ENCODE results near the gene CHD2.

Gene CHD2

DNA sequence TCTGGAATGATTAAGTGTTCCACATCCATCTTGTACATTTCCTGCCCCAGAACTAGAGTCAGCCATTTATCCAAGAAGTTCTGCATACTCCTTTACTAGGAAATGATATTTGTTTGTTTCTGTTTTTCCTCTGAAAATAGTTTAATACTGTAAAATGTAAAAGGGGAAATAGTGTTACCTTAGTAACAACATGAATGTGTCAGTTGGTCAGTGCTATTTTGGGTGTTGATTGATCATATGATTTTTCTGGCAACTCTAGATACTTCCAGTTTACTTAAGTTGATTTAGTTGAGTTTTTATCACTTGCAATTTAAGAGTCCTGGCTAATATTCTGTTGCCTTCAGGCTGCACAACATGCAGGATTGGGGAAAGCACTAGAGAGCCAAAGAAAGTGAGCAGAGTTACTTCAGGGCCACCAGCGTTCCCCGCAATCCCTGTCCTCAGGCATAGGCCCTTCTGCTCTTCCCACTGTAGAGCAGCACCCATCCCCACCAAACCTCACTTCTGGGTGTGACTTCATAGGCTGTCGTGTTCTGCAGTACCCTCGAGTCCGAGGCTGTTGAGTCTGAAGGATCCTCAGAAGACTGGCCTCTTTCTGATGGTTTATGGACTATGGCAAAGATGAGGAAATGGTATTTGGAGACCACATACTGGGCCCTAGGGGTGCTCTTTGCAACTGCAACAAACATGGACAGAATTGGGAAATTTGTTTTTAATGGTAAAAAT, 69.0 kb downstream of the CHD2 start:
- DNase-seq (ENCODE audit: low spot score in 2 of 2) (no peak), ATAC-seq (replicated peaks; ENCODE audit: extremely low read depth, poor library complexity, severe bottlenecking) (no peak)
- H3K4me3 Mint-ChIP-seq, result no peak overlapping the region
- H3K9me3 Mint-ChIP-seq, result no peaks in the 10 kb centered on the region
- peaks cover 31% of the 10 kb centered on the region for H3K4me1 Mint-ChIP-seq
- peaks cover 87% of the 10 kb centered on the region for H3K36me3 Mint-ChIP-seq (ENCODE audit: insufficient read depth)
- peak overlapping the region; percentile 49 for H3K27ac Mint-ChIP-seq (ENCODE audit: low read depth)
- no peaks in the 10 kb centered on the region for H3K27me3 Mint-ChIP-seq

DNA sequence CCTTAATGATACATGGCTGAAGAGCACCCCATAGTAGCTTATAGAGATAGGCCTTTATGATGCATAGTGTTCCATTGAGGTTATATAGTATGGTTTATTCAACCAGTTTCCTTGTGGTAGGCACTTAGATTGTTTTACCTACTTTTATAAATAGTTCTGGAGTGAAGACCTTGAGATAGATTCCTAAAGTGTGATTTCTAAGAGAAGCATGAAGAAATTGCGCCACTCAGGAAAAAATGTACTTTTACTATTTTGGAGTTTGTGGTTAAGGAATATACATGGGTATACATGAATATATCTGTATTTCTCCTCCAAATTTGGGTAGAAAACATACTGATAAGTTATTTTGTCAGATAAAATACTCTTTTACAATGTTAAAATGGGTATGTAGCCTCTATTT, 70.5 kb downstream of the CHD2 start:
- Mint-ChIP-seq H3K4me3 (no peak overlapping the region), H3K27ac (ENCODE audit: low read depth) (no peak overlapping the region), H3K4me1 (peaks cover 36% of the 10 kb centered on the region), H3K27me3 (no peaks in the 10 kb centered on the region), H3K9me3 (no peaks in the 10 kb centered on the region), H3K36me3 (ENCODE audit: insufficient read depth) (peaks cover 84% of the 10 kb centered on the region)
- no peak for DNase-seq (ENCODE audit: low spot score in 2 of 2)
- ATAC-seq (replicated peaks; ENCODE audit: extremely low read depth, poor library complexity, severe bottlenecking), result no peak

DNA sequence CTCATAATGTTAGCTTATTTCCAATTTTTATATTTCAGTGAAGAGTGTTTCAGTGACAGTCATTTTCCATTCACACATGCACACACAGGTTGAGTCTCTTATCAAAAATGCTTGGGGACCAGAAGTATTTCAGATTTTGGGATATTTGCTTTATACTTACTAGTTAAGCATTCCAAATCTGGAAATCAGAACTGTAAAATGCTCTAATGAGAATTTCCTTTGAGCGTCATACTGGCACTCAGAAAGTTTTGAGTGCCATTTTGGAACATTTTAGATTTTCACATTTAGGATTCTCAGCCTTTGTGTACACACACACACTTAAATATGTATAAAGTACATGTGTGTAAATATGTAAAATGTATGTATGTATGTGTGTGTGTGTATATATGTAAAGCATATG, 71.0 kb downstream of the CHD2 start:
- ATAC-seq (replicated peaks; ENCODE audit: extremely low read depth, poor library complexity, severe bottlenecking) (no peak), DNase-seq (ENCODE audit: low spot score in 2 of 2) (no peak)
- peaks cover 36% of the 10 kb centered on the region for H3K4me1 Mint-ChIP-seq
- no peaks in the 10 kb centered on the region for H3K27me3 Mint-ChIP-seq
- H3K36me3 Mint-ChIP-seq (ENCODE audit: insufficient read depth), result peaks cover 85% of the 10 kb centered on the region
- no peak overlapping the region for H3K4me3 Mint-ChIP-seq
- H3K9me3 Mint-ChIP-seq, result no peaks in the 10 kb centered on the region
- H3K27ac Mint-ChIP-seq (ENCODE audit: low read depth), result peak overlapping the region; percentile 74

DNA sequence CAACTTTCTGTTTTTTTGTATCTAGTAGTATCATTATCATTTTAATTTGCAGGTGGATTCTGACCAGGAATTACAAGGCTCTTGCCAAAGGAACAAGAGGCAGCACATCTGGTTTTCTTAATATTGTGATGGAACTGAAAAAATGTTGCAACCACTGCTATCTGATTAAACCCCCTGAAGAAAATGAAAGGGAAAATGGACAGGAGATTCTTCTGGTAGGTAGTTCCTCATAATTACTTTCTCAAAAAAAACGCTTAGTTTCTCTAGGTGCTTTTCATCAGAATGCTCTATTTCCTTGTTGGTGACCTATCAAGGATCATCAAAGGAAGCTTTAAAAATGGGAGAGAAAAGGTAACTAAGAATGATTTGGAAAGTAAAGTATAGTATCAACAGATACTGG, 71.6 kb downstream of the CHD2 start:
- peak overlapping the region; percentile 74 for H3K27ac Mint-ChIP-seq (ENCODE audit: low read depth)
- ATAC-seq (replicated peaks; ENCODE audit: extremely low read depth, poor library complexity, severe bottlenecking) (no peak), DNase-seq (ENCODE audit: low spot score in 2 of 2) (no peak)
- H3K4me3 Mint-ChIP-seq, result no peak overlapping the region
- H3K36me3 Mint-ChIP-seq (ENCODE audit: insufficient read depth), result peaks cover 83% of the 10 kb centered on the region
- no peaks in the 10 kb centered on the region for H3K9me3 Mint-ChIP-seq
- peaks cover 36% of the 10 kb centered on the region for H3K4me1 Mint-ChIP-seq
- H3K27me3 Mint-ChIP-seq, result no peaks in the 10 kb centered on the region

DNA sequence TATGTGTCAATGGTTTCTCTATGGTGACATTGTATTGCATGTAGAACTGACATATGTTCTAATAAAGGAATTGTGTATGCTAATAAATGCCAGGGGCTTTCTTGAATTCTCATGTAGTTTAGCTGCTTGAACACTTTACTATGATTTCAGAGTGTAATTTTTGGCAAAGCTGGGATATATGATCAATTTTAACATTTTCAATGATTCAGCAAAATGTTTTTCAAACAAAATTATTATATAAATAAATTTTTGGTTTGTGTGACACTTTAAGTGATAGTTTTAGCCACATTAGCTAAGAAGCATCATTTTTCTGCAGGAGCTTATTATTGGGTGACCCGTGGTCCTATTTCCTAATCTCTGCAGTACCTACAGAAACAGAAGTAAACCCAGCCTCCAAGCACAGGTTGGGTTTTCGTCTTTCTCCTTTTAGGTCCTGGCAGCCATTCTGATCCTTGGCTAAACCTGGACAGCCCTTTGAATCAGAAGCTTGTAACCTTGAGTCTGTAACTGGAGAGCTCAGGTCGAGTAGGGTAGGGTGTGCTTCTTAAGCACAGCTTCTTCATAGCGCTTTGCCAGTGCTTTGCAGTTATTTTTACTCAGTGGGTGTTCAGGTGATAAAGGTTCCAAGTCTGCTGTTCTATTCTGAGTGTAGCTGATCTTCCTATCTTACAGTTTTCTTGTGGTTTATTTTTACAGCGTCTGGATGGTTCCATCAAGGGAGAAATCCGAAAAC, 74.2 kb downstream of the CHD2 start:
- DNase-seq (ENCODE audit: low spot score in 2 of 2) (no peak), ATAC-seq (replicated peaks; ENCODE audit: extremely low read depth, poor library complexity, severe bottlenecking) (no peak)
- H3K4me1 Mint-ChIP-seq, result peaks cover 41% of the 10 kb centered on the region
- no peaks in the 10 kb centered on the region for H3K9me3 Mint-ChIP-seq
- no peak overlapping the region for H3K4me3 Mint-ChIP-seq
- peaks cover 80% of the 10 kb centered on the region for H3K36me3 Mint-ChIP-seq (ENCODE audit: insufficient read depth)
- no peaks in the 10 kb centered on the region for H3K27me3 Mint-ChIP-seq
- peak overlapping the region; percentile 19 for H3K27ac Mint-ChIP-seq (ENCODE audit: low read depth)

DNA sequence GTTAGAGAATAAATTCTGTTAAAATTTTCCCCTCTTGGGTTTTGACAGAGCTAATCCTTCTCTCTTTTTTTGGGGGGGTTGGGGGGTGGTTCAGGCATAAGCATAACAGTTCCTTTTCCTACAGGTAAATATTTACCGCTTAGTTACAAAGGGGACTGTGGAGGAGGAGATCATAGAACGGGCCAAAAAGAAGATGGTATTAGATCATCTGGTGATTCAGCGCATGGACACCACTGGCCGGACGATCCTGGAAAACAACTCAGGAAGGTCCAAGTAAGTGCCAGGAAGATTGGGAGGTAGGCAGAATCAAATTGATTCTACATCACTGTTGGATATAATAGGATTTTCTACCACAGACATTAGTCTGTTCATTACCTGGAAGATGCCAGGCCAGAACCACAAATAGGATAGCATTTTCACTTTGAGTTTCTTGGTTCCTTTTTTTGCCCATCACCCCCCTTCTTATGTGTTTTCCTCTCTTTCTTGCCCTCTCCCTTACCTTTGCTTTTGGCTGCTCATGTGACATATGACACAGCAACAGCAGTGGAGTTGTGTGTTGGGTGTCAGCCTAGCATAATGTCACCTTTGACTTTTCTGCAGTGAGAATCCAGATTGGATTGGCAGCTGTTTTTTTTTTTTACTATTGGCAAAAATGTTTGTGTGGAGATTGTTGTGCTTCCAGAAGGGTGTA, 79.0 kb downstream of the CHD2 start:
- no peak for DNase-seq (ENCODE audit: low spot score in 2 of 2)
- no peaks in the 10 kb centered on the region for H3K9me3 Mint-ChIP-seq
- no peak for ATAC-seq (replicated peaks; ENCODE audit: extremely low read depth, poor library complexity, severe bottlenecking)
- H3K4me3 Mint-ChIP-seq, result no peak overlapping the region
- H3K4me1 Mint-ChIP-seq, result peaks cover 24% of the 10 kb centered on the region
- H3K27me3 Mint-ChIP-seq, result no peaks in the 10 kb centered on the region
- H3K36me3 Mint-ChIP-seq (ENCODE audit: insufficient read depth), result peaks cover 49% of the 10 kb centered on the region
- H3K27ac Mint-ChIP-seq (ENCODE audit: low read depth), result no peak overlapping the region

DNA sequence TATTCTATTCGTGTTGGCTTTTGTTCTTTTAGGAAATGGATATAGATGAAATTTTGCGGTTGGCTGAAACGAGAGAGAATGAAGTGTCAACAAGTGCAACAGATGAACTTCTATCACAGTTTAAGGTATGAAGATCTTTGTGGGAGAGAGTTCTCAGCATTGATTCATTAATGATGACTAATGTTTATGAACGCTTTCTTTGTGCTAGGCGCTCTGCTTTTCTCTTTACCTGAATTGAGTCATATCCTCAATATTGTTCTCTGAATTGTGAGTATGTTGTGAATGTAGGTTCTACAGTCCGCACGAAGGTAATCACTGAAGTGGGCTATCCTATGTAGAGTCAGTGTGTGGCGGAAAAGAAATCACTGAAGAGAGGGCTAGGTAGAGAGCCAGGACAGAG, 81.2 kb downstream of the CHD2 start:
- H3K27me3 Mint-ChIP-seq, result no peaks in the 10 kb centered on the region
- no peaks in the 10 kb centered on the region for H3K9me3 Mint-ChIP-seq
- no peak overlapping the region for H3K4me3 Mint-ChIP-seq
- H3K36me3 Mint-ChIP-seq (ENCODE audit: insufficient read depth), result peaks cover 50% of the 10 kb centered on the region
- ATAC-seq (replicated peaks; ENCODE audit: extremely low read depth, poor library complexity, severe bottlenecking) (no peak), DNase-seq (ENCODE audit: low spot score in 2 of 2) (no peak)
- peaks cover 15% of the 10 kb centered on the region for H3K4me1 Mint-ChIP-seq
- no peak overlapping the region for H3K27ac Mint-ChIP-seq (ENCODE audit: low read depth)

DNA sequence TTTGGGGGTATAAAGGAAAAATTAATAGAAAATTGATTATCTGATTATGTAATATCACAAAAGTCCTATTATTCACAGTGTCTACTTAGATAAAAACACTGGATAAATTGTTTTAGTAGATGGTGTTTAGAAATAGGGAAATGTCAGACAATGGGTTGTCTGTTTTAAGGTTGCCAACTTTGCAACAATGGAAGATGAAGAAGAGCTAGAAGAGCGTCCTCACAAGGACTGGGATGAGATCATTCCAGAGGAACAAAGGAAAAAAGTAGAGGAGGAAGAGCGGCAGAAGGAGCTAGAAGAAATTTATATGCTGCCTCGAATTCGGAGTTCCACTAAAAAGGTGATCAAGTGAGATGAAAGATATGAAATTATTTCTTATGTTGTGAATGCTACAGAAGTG, 84.0 kb downstream of the CHD2 start:
- H3K36me3 Mint-ChIP-seq (ENCODE audit: insufficient read depth), result peaks cover 50% of the 10 kb centered on the region
- H3K27ac Mint-ChIP-seq (ENCODE audit: low read depth), result peak overlapping the region; percentile 26
- ATAC-seq (replicated peaks; ENCODE audit: extremely low read depth, poor library complexity, severe bottlenecking) (no peak), DNase-seq (ENCODE audit: low spot score in 2 of 2) (no peak)
- peaks cover 11% of the 10 kb centered on the region for H3K4me1 Mint-ChIP-seq
- no peaks in the 10 kb centered on the region for H3K27me3 Mint-ChIP-seq
- H3K9me3 Mint-ChIP-seq, result no peaks in the 10 kb centered on the region
- no peak overlapping the region for H3K4me3 Mint-ChIP-seq

DNA sequence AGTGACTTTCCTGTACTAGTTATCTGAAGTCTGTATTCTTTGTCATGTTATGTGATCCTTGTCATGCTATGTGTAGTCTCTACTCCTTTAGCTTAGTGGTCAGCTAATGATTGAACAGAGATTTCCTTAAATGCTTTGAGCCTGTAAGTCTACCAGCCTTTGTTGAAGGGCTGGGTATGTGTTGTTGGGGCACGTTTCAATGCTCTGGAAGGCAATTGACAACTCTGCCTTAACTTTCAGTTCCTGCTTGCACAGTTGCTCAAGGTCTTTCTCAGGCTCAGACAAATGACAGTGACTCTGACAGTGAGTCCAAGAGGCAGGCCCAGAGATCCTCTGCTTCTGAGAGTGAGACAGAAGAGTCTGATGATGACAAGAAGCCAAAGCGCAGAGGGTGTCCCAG, 89.3 kb downstream of the CHD2 start:
- no peak for DNase-seq (ENCODE audit: low spot score in 2 of 2)
- ATAC-seq (replicated peaks; ENCODE audit: extremely low read depth, poor library complexity, severe bottlenecking), result no peak
- Mint-ChIP-seq H3K27me3 (no peaks in the 10 kb centered on the region), H3K27ac (ENCODE audit: low read depth) (peak overlapping the region; percentile 29), H3K4me3 (no peak overlapping the region), H3K4me1 (peaks cover 29% of the 10 kb centered on the region), H3K9me3 (no peaks in the 10 kb centered on the region), H3K36me3 (ENCODE audit: insufficient read depth) (peaks cover 86% of the 10 kb centered on the region)

DNA sequence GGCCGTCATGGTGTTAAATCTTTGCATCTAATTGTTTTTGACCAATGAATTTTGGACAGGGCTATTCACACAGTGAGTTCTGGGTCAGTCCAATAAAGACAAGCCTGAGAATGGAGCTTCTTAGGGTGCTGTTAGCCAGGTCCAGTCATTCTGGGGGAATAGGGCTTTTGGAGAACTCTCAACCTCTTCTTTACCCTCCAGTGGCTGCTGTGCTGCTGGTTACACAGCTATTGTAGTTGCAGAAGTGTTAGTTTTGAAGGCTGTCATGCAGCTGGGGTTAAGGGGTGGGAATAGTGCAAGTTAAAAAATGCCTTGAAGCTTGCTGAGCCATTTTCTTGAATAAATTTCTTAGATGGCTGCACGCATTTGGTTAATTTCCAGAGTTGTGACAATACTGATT, 89.9 kb downstream of the CHD2 start:
- peaks cover 88% of the 10 kb centered on the region for H3K36me3 Mint-ChIP-seq (ENCODE audit: insufficient read depth)
- H3K9me3 Mint-ChIP-seq, result no peaks in the 10 kb centered on the region
- H3K27me3 Mint-ChIP-seq, result no peaks in the 10 kb centered on the region
- DNase-seq (ENCODE audit: low spot score in 2 of 2) (no peak), ATAC-seq (replicated peaks; ENCODE audit: extremely low read depth, poor library complexity, severe bottlenecking) (no peak)
- no peak overlapping the region for H3K4me3 Mint-ChIP-seq
- H3K4me1 Mint-ChIP-seq, result peaks cover 34% of the 10 kb centered on the region
- H3K27ac Mint-ChIP-seq (ENCODE audit: low read depth), result no peak overlapping the region

DNA sequence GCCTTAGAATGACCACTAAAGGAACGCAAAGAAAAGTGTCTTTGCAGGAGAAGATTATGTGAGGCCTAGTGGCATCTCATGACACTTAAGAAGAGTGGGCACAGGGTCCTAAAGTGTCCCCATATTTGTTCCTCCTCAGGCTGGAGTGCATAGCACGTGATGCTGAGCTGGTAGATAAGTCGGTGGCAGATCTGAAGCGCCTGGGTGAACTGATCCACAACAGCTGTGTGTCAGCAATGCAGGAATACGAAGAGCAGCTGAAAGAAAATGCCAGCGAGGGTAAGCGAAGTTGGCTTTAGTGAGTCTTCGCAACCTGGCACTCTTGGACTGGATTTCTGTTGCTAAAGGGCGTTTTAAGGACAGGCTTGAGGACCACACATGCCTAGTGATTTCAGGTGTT, 92.6 kb downstream of the CHD2 start:
- no peak overlapping the region for H3K4me3 Mint-ChIP-seq
- peaks cover 95% of the 10 kb centered on the region for H3K36me3 Mint-ChIP-seq (ENCODE audit: insufficient read depth)
- peak overlapping the region; percentile 56 for H3K27ac Mint-ChIP-seq (ENCODE audit: low read depth)
- no peaks in the 10 kb centered on the region for H3K9me3 Mint-ChIP-seq
- peaks cover 34% of the 10 kb centered on the region for H3K4me1 Mint-ChIP-seq
- DNase-seq (ENCODE audit: low spot score in 2 of 2) (no peak), ATAC-seq (replicated peaks; ENCODE audit: extremely low read depth, poor library complexity, severe bottlenecking) (no peak)
- no peaks in the 10 kb centered on the region for H3K27me3 Mint-ChIP-seq

DNA sequence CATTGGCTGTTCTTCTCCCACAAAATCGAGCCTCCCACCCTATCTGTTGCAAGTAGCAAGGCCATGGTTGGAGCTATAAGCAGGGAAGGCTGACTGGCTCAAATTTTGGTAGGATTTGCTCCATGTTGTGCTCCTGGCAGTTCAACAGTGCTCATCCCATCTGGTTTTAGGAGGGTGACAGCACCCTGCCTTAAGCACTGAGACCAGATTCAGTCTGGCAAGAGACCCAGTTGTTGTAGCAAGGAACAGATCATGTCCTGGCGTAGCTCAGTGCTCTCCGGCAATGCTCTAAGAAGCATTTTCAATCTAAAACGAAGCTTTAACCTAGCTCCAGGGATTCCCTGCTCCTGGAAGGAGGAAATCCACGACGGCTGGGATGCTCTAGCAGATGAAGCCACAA, 97.7 kb downstream of the CHD2 start:
- H3K36me3 Mint-ChIP-seq (ENCODE audit: insufficient read depth), result peaks cover 93% of the 10 kb centered on the region
- DNase-seq (ENCODE audit: low spot score in 2 of 2) (no peak), ATAC-seq (replicated peaks; ENCODE audit: extremely low read depth, poor library complexity, severe bottlenecking) (no peak)
- peaks cover 23% of the 10 kb centered on the region for H3K4me1 Mint-ChIP-seq
- no peaks in the 10 kb centered on the region for H3K9me3 Mint-ChIP-seq
- H3K4me3 Mint-ChIP-seq, result no peak overlapping the region
- H3K27ac Mint-ChIP-seq (ENCODE audit: low read depth), result peak overlapping the region; percentile 79
- no peaks in the 10 kb centered on the region for H3K27me3 Mint-ChIP-seq

DNA sequence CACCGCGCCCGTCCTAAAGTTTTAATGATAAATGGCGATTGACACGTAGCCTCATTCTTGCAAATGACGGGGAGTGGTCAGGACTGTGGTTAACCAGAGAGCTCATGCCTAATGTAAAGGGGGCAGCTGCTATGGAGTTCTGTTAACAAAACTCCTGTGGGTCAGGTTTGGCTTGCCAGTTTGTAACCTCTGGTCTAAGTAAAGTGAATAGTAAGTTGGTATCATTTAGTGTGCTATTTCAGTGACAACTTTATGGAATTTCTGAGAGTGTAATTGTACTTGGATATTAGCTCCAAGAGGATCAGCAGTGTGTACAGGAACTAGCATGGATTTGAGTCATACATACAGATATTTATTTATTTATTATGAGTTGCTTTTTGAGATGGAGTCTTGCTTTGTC, 101.0 kb downstream of the CHD2 start:
- H3K36me3 Mint-ChIP-seq (ENCODE audit: insufficient read depth), result peaks cover 88% of the 10 kb centered on the region
- peak overlapping the region; percentile 6 for H3K27ac Mint-ChIP-seq (ENCODE audit: low read depth)
- no peak overlapping the region for H3K4me3 Mint-ChIP-seq
- no peaks in the 10 kb centered on the region for H3K9me3 Mint-ChIP-seq
- no peaks in the 10 kb centered on the region for H3K27me3 Mint-ChIP-seq
- peaks cover 14% of the 10 kb centered on the region for H3K4me1 Mint-ChIP-seq
- no peak for DNase-seq (ENCODE audit: low spot score in 2 of 2)
- ATAC-seq (replicated peaks; ENCODE audit: extremely low read depth, poor library complexity, severe bottlenecking), result no peak

All from central memory CD8-positive, alpha-beta T cell (primary cell).